ENCODE measurements around the gene GALNT2. TPM values are rescaled to one million over a fixed set of nuclear protein-coding genes. Genes with fewer than 3 reads are reported as not detected.

Gene GALNT2
- total and polyA plus RNA-seq, 7 donors: 8.4 to 43.8 (median 37.1) TPM

GRCh38 chr1:230085178-230085515 is 18.1 kb downstream of the GALNT2 start:
- Histone ChIP-seq H3K36me3 (peaks cover 0 to 3% (median 0%) of the 10 kb centered on the region in 4 donors), H3K27me3 (no peaks in the 10 kb centered on the region), H3K27ac (peak overlapping the region; percentile 54 to 81 (median 71)), H3K4me1 (peaks cover 0 to 64% (median 46%) of the 10 kb centered on the region in 4 donors), H3K9me3 (peaks cover 0 to 3% (median 0%) of the 10 kb centered on the region in 4 donors), H3K4me3 (no peak overlapping the region)
- intact Hi-C loops (cut with DNase I): no loop called here
- DNase-seq: no peak
- WGBS, 2 donors: 76 to 86% methylated on average over 5 of the region's 5 CpGs
- TF ChIP-seq EP300 (IDR thresholded peaks at IDR 0.05): no peak
- no peak for TF ChIP-seq POLR2A (IDR thresholded peaks at IDR 0.05)

- H3K9me3 ChIP-seq: peaks cover 0 to 3% (median 0%) of the 10 kb centered on the region in 4 donors
- 85 to 89% methylated on average over 6 of the region's 6 CpGs for WGBS, 2 donors
- peaks cover 0 to 3% (median 0%) of the 10 kb centered on the region in 4 donors for H3K36me3 ChIP-seq
- H3K4me1 ChIP-seq: peaks cover 0 to 63% (median 46%) of the 10 kb centered on the region in 4 donors
- TF ChIP-seq POLR2AphosphoS5 (IDR thresholded peaks at IDR 0.05): no peak
- TF ChIP-seq POLR2A (IDR thresholded peaks at IDR 0.05): no peak
- no peak for TF ChIP-seq CTCF (IDR thresholded peaks at IDR 0.05)
- peak overlapping the region in 3 of 4 donors; percentile 66 to 81 (median 76) for H3K27ac ChIP-seq
- no peaks in the 10 kb centered on the region for H3K27me3 ChIP-seq
- intact Hi-C loops (cut with DNase I): no loop called here
- DNase-seq: no peak
- no peak overlapping the region for H3K4me3 ChIP-seq
These were observed 19.1 kb downstream of the GALNT2 start for GRCh38 chr1:230086151-230086550.

GRCh38 chr1:230087028-230087716 is 20.1 kb downstream of the GALNT2 start:
- TF ChIP-seq CTCF (IDR thresholded peaks at IDR 0.05): no peak
- no peak for TF ChIP-seq POLR2AphosphoS5 (IDR thresholded peaks at IDR 0.05)
- no peak for TF ChIP-seq EP300 (IDR thresholded peaks at IDR 0.05)
- no peak for TF ChIP-seq POLR2A (IDR thresholded peaks at IDR 0.05)
- no peak for DNase-seq
- intact Hi-C loops (cut with DNase I): no loop called here
- Histone ChIP-seq H3K27ac (peak overlapping the region in 2 of 4 donors; percentile 76 to 81), H3K36me3 (peaks cover 0 to 6% (median 2%) of the 10 kb centered on the region in 4 donors), H3K9me3 (peaks cover 0 to 3% (median 0%) of the 10 kb centered on the region in 4 donors), H3K27me3 (no peaks in the 10 kb centered on the region), H3K4me3 (no peak overlapping the region), H3K4me1 (peaks cover 0 to 63% (median 46%) of the 10 kb centered on the region in 4 donors)
- 78 to 84% methylated on average over 12 of the region's 12 CpGs for WGBS, 2 donors

- Histone ChIP-seq H3K27ac (peak overlapping the region in 2 of 4 donors; percentile 76 to 81), H3K4me3 (no peak overlapping the region), H3K9me3 (peaks cover 0 to under 1% (median 0%) of the 10 kb centered on the region in 4 donors), H3K36me3 (peaks cover 0 to 6% (median 2%) of the 10 kb centered on the region in 4 donors), H3K27me3 (no peaks in the 10 kb centered on the region), H3K4me1 (peaks cover 0 to 63% (median 46%) of the 10 kb centered on the region in 4 donors)
- TF ChIP-seq POLR2A (IDR thresholded peaks at IDR 0.05): no peak
- no peak for TF ChIP-seq POLR2AphosphoS5 (IDR thresholded peaks at IDR 0.05)
- no peak for TF ChIP-seq CTCF (IDR thresholded peaks at IDR 0.05)
- no peak for TF ChIP-seq EP300 (IDR thresholded peaks at IDR 0.05)
- DNase-seq: no peak
- 81 to 86% methylated on average over 3 of the region's 3 CpGs for WGBS, 2 donors
- intact Hi-C loops (cut with DNase I): no loop called here
These were observed 20.7 kb downstream of the GALNT2 start for GRCh38 chr1:230087717-230088105.

DNA sequence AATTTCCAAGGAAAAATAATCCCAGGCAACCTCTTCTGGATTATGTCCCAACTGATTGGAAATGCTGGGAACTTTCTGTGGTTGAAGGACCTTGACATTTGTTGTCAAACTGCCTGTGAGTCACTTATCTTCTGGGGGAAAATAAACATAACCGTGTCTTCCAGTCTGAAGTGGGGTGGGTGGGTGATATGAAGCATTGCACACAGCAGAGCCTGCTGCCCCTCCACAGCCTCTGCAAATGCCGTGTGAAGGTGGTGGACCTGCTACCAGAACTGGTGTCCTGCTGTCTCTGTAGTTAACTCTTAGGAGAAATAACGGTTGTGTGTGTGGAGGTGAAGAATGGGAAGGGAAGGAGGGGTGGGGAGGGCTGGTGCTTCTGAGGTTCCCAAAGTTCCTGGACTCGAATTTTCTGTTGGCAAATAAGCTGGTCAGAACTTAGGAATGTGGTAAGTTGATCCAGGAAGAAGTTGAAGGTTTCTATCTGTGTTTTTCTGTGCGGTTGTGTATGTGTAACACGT is 23.2 kb downstream of the GALNT2 start:
- peaks cover 0 to 6% (median 2%) of the 10 kb centered on the region in 4 donors for H3K36me3 ChIP-seq
- peaks cover 0 to 43% (median 27%) of the 10 kb centered on the region in 4 donors for H3K4me1 ChIP-seq
- 78 to 79% methylated on average over 6 of the region's 6 CpGs for WGBS, 2 donors
- intact Hi-C loops (cut with DNase I): no loop called here
- H3K27me3 ChIP-seq: no peaks in the 10 kb centered on the region
- H3K4me3 ChIP-seq: no peak overlapping the region
- peak overlapping the region in 1 of 4 donors; percentile 1 for H3K27ac ChIP-seq
- no peaks in the 10 kb centered on the region for H3K9me3 ChIP-seq
- TF ChIP-seq POLR2A (IDR thresholded peaks at IDR 0.05): no peak
- no peak for TF ChIP-seq EP300 (IDR thresholded peaks at IDR 0.05)
- TF ChIP-seq POLR2AphosphoS5 (IDR thresholded peaks at IDR 0.05): no peak
- TF ChIP-seq CTCF (IDR thresholded peaks at IDR 0.05): no peak
- no peak for DNase-seq
